ENCODE measurements around the gene PLPP2. TPM values are rescaled to one million over a fixed set of nuclear protein-coding genes. Genes with fewer than 3 reads are reported as not detected.
A peak's percentile ranks its signal among the peaks of the same experiment; 100 is the strongest.

Gene PLPP2
- under 1 TPM in 3 of 4 donors, not detected in 1; 0.32 to 0.93 (median 0.77) TPM for total RNA-seq
- under 1 TPM; 0.10 to 0.28 (median 0.21) TPM for polyA plus RNA-seq
- long read RNA-seq, donor 1, partial matches to known transcripts: 0 of 1 reads
- long read RNA-seq, donor 1, other reads (novel, unspliced or antisense): 0 of 1 reads
- long read RNA-seq, donor 2, partial matches to known transcripts: 0 of 1 reads
- long read RNA-seq, donor 2, other reads (novel, unspliced or antisense): 0 of 1 reads

GRCh38 chr19:291006-291521 is at the start of gene PLPP2:
PLPP2 (minus strand) TSS chr19:291403; CDS start chr19:291336, 67 bp downstream.
- peaks cover 4 to 78% (median 32%) of the 10 kb centered on the region in 3 donors for H3K27me3 ChIP-seq (ENCODE audit: insufficient read depth in 3 of 3, low read length in 2 of 3)
- TF ChIP-seq CTCF (IDR thresholded peaks at IDR 0.05): no peak
- 0 to 3% (median 1%) methylated on average over 21 to 50 of the region's 60 CpGs for WGBS, 3 donors

GRCh38 chr19:340620-341385 is 49.6 kb upstream of the PLPP2 start:
- intact Hi-C loops (cut with DNase I): no loop called here
- Histone ChIP-seq H3K4me3 (peak overlapping the region; percentile 74), H3K4me1 (peaks cover 35% of the 10 kb centered on the region), H3K36me3 (ENCODE audit: insufficient read depth in 1 of 2, low read depth in 1 of 2) (peaks cover 0 to 1% of the 10 kb centered on the region in 2 donors), H3K27me3 (ENCODE audit: insufficient read depth in 3 of 3, low read length in 2 of 3) (peaks cover 0 to 3% (median 0%) of the 10 kb centered on the region in 3 donors), H3K9me3 (no peaks in the 10 kb centered on the region), H3K27ac (no peak overlapping the region)
- no peak for DNase-seq
- no peak for ATAC-seq
- TF ChIP-seq CTCF (IDR thresholded peaks at IDR 0.05): no peak
- WGBS, 3 donors: 50 to 60% (median 56%) methylated on average over 15 of the region's 15 CpGs

More at GRCh38 chr19:291006-291521, at the start of gene PLPP2:
- H3K4me1 ChIP-seq: no peaks in the 10 kb centered on the region
- H3K27ac ChIP-seq: no peak within 1 kb of the TSS
- intact Hi-C loops (cut with DNase I): no loop called here
- DNase-seq: peak in 1 of 2 donors; percentile 42
- ATAC-seq: no peak
- peak within 1 kb of the TSS; percentile 49 for H3K4me3 ChIP-seq
- no peaks in the 10 kb centered on the region for H3K36me3 ChIP-seq (ENCODE audit: insufficient read depth in 1 of 2, low read depth in 1 of 2)
- no peaks in the 10 kb centered on the region for H3K9me3 ChIP-seq

GRCh38 chr19:339262-339887 is 48.2 kb upstream of the PLPP2 start:
- 89 to 97% (median 95%) methylated on average over 10 of the region's 10 CpGs for WGBS, 3 donors
- Histone ChIP-seq H3K4me1 (peaks cover 35% of the 10 kb centered on the region), H3K4me3 (no peak overlapping the region), H3K27ac (no peak overlapping the region), H3K27me3 (ENCODE audit: insufficient read depth in 3 of 3, low read length in 2 of 3) (no peaks in the 10 kb centered on the region), H3K36me3 (ENCODE audit: insufficient read depth in 1 of 2, low read depth in 1 of 2) (peaks cover 0 to 13% of the 10 kb centered on the region in 2 donors), H3K9me3 (no peaks in the 10 kb centered on the region)
- ATAC-seq (no peak), DNase-seq (no peak)
- TF ChIP-seq CTCF (IDR thresholded peaks at IDR 0.05): no peak
- intact Hi-C loops (cut with DNase I): no loop called here

GRCh38 chr19:338421-338820 is 47.2 kb upstream of the PLPP2 start:
- intact Hi-C loops (cut with DNase I): no loop called here
- ATAC-seq: no peak
- no peak for DNase-seq
- H3K4me1 ChIP-seq: peaks cover 31% of the 10 kb centered on the region
- H3K9me3 ChIP-seq: no peaks in the 10 kb centered on the region
- no peaks in the 10 kb centered on the region for H3K27me3 ChIP-seq (ENCODE audit: insufficient read depth in 3 of 3, low read length in 2 of 3)
- H3K36me3 ChIP-seq (ENCODE audit: insufficient read depth in 1 of 2, low read depth in 1 of 2): peaks cover 0 to 20% of the 10 kb centered on the region in 2 donors
- no peak for TF ChIP-seq CTCF (IDR thresholded peaks at IDR 0.05)
- H3K27ac ChIP-seq: no peak overlapping the region
- 87 to 95% (median 91%) methylated on average over 5 of the region's 5 CpGs for WGBS, 3 donors
- H3K4me3 ChIP-seq: no peak overlapping the region
